HepG2 (cell line): Measurements from ENCODE around the gene NMNAT1. TPM values are rescaled to one million over a fixed set of nuclear protein-coding genes. Genes with fewer than 3 reads are reported as not detected.
"Not testable (repeated sequence)": the region's sequence is repeated elsewhere in the genome, so short reads cannot be mapped to it uniquely, and the experiment has no call there.

Experiments used
- ATAC-seq: fragments of 200-7000 bp; cut with Tn5 transposase; 3 replicates; pipeline ENCODE4 v1.9.1; 2020; ENCODE audit warnings: mild to moderate bottlenecking, moderate library complexity
- BruUV-seq: library from RNA; stranded (reverse); fragments of 400-500 nt; replicated peaks from 2 replicates; lab custom pipeline; 2021; lab: Mats Ljungman, UMichigan
- CTCF ChIA-PET: fragments of 300-600 bp; formaldehyde crosslinking; extraction: SDS; loops from one replicate; lab custom pipeline; 2021; ENCODE audit warnings: low total read pairs, inconsistent platforms, low intra/inter-chr PET ratio; lab: Yijun Ruan, JAX
- POLR2A ChIA-PET: fragments of 350-600 bp; sonication (Branson Sonifier 250); formaldehyde crosslinking; loops from one replicate; lab custom pipeline; 2020; ENCODE audit warnings: antibody characterized with exemption, inconsistent platforms; lab: Yijun Ruan, JAX
- DNase-seq: peaks from one replicate; pipeline ENCODE4 v3.0.0-alpha.2; 2015; ENCODE audit warnings: low spot score
- FAIRE-seq: peaks from 3 replicates; lab custom pipeline; 2011; peaks lifted over from hg19 to GRCh38; lab: Jason Lieb, UNC
- H2AFZ ChIP-seq: one replicate; pipeline ENCODE4 v1.6.1; 2011; ENCODE audit warnings: low read length, inconsistent platforms
- H3K27ac ChIP-seq: fragments of 300-600 bp; 3 replicates; pipeline ENCODE4 v1.8.0; 2011; ENCODE audit warnings: mixed run types, mild to moderate bottlenecking, mixed read lengths, low read length, inconsistent platforms; ENCODE audit not compliant: insufficient read depth; ENCODE audit errors: extremely low read length
- H3K27me3 ChIP-seq, 2 experiments: fragments of 200-600 bp in 1 of 2; 2 replicates in 1 of 2; 3 replicates in 1 of 2; pipeline versions ENCODE4 v1.6.0 to v1.8.0; 2011; ENCODE audit warnings: low read length in 2 of 2, mild to moderate bottlenecking in 2 of 2, moderate library complexity in 2 of 2, inconsistent platforms in 1 of 2; ENCODE audit not compliant: insufficient read depth in 2 of 2, control insufficient read depth in 1 of 2
- H3K36me3 ChIP-seq, 2 experiments: fragments of 200-600 bp in 1 of 2; replicated peaks in 1 of 2; 2 replicates in 1 of 2; 3 replicates in 1 of 2; pipeline versions ENCODE4 v1.5.1 to v1.8.0; 2011; ENCODE audit warnings: low read length in 2 of 2, inconsistent platforms in 1 of 2; ENCODE audit not compliant: insufficient read depth in 2 of 2, control insufficient read depth in 1 of 2
- H3K4me1 ChIP-seq: 2 replicates; pipeline ENCODE4 v1.5.1; 2012; ENCODE audit warnings: low read length, inconsistent platforms; ENCODE audit not compliant: insufficient read depth
- H3K4me2 ChIP-seq: 2 replicates; pipeline ENCODE4 v1.6.0; 2011; ENCODE audit warnings: low read depth, low read length, inconsistent platforms
- H3K4me3 ChIP-seq, 3 experiments: fragments of 200-600 bp in 1 of 3; sonication (generic), shearing (Covaris generic) in 1 of 3; replicated peaks in 1 of 3; 2 replicates each; pipeline ENCODE4 v1.5.1; 2011 to 2016; ENCODE audit warnings: low read length in 3 of 3, inconsistent platforms in 2 of 3, low read depth in 2 of 3, mild to moderate bottlenecking in 2 of 3, control low read depth in 1 of 3, mixed read lengths in 1 of 3; ENCODE audit not compliant: insufficient read depth in 1 of 3
- H3K79me2 ChIP-seq: one replicate; pipeline ENCODE4 v1.6.1; 2011; ENCODE audit warnings: low read length, inconsistent platforms; ENCODE audit not compliant: insufficient read depth
- H3K9ac ChIP-seq: 2 replicates; pipeline ENCODE4 v1.6.0; 2011; ENCODE audit warnings: mild to moderate bottlenecking, low read depth, low read length, inconsistent platforms; ENCODE audit not compliant: insufficient read depth
- H3K9me3 ChIP-seq: 2 replicates; pipeline ENCODE4 v1.5.1; 2012; ENCODE audit warnings: mild to moderate bottlenecking, low read length
- H4K20me1 ChIP-seq: 2 replicates; pipeline ENCODE4 v1.6.0; 2011; ENCODE audit warnings: inconsistent platforms, mild to moderate bottlenecking, low read length, moderate library complexity; ENCODE audit not compliant: insufficient read depth
- BCL6 ChIP-seq: IDR thresholded peaks from 2 replicates; pipeline ENCODE4 v1.6.1; 2016; ENCODE audit warnings: missing genetic modification reagents, missing compliant biosample characterization
- CEBPB ChIP-seq: IDR thresholded peaks from 2 replicates; pipeline ENCODE4 v1.6.1; 2011; ENCODE audit warnings: low read depth, low read length, improper control_type of control experiment, borderline replicate concordance
- MED1 ChIP-seq: sonication (generic); formaldehyde crosslinking; IDR thresholded peaks from 2 replicates; pipeline ENCODE4 v1.4.0; 2020; ENCODE audit warnings: missing genetic modification reagents
- PAXIP1 ChIP-seq: sonication (generic); formaldehyde crosslinking; conservative IDR thresholded peaks from 2 replicates; pipeline ENCODE4 v1.4.0; 2020; ENCODE audit warnings: mild to moderate bottlenecking, missing genetic modification reagents, moderate library complexity
- PHB2 ChIP-seq: fragments of 450-650 bp; IDR thresholded peaks from 2 replicates; pipeline ENCODE4 v1.6.1; 2018; ENCODE audit not compliant: partially characterized antibody
- TBL1XR1 ChIP-seq: fragments of 150-350 bp; IDR thresholded peaks from 2 replicates; pipeline ENCODE4 v1.6.1; 2014; ENCODE audit warnings: borderline replicate concordance, low read length; ENCODE audit not compliant: partially characterized antibody
- ZNF333 ChIP-seq: sonication (generic); formaldehyde crosslinking; IDR thresholded peaks from 2 replicates; pipeline ENCODE4 v1.4.0; 2020; ENCODE audit warnings: mild to moderate bottlenecking, missing genetic modification reagents, borderline replicate concordance
- ZNF740 ChIP-seq: sonication (generic); formaldehyde crosslinking; IDR thresholded peaks from 2 replicates; pipeline ENCODE4 v1.4.0; 2020; ENCODE audit warnings: missing genetic modification reagents
- WGBS: methylation state at CpG from one replicate; pipeline ENCODE4 v1.1.6; 2017; ENCODE audit warnings: low lambda C conversion rate; 5-methylcytosine and 5-hydroxymethylcytosine counted together
- in situ Hi-C: cut with HindIII; loops from 2 replicates; pipeline ENCODE4 v1.10.0; 2017; ENCODE audit warnings: low pct_unique_long_range_greater_than_20kb; ENCODE audit not compliant: extremely low pct_ligation_motif_present
- intact Hi-C: fragments of 100-400 bp; cut with micrococcal nuclease; formaldehyde crosslinking; loops from one replicate; pipeline ENCODE4 v1.10.0; 2022; ENCODE audit not compliant: unreplicated experiment
- polyA plus RNA-seq, 8 experiments: library from polyadenylated mRNA; depleted of rRNA in 3 of 8; stranded (reverse) in 7 of 8; unstranded in 1 of 8; fragments of >200 nt; fragmentation: Illumina TruSeq in 4 of 8; extraction: Trizol in 4 of 8; gene quantifications; 2 replicates each; pipeline versions ENCODE4 v1.2.1 to v1.2.3, GENCODE V29; 2011 to 2016; ENCODE audit warnings: low read depth in 4 of 8, missing spikeins in 1 of 8, mixed read lengths in 1 of 8; ENCODE audit not compliant: insufficient read depth in 1 of 8
- total RNA-seq, 5 experiments: library from RNA; depleted of rRNA; stranded (reverse); fragments of >200 nt; fragmentation: Illumina TruSeq; extraction: Trizol; gene quantifications; 2 replicates each; pipeline ENCODE4 v1.2.3, GENCODE V29; 2016; ENCODE audit warnings: low read depth in 1 of 5

NMNAT1 gene
- total and polyA plus RNA-seq, 2 of the 13 experiments (the other 11 are each of a cell fraction or from before 2014, with no cell fraction given), result 5.6 to 12.2 TPM

DNA sequence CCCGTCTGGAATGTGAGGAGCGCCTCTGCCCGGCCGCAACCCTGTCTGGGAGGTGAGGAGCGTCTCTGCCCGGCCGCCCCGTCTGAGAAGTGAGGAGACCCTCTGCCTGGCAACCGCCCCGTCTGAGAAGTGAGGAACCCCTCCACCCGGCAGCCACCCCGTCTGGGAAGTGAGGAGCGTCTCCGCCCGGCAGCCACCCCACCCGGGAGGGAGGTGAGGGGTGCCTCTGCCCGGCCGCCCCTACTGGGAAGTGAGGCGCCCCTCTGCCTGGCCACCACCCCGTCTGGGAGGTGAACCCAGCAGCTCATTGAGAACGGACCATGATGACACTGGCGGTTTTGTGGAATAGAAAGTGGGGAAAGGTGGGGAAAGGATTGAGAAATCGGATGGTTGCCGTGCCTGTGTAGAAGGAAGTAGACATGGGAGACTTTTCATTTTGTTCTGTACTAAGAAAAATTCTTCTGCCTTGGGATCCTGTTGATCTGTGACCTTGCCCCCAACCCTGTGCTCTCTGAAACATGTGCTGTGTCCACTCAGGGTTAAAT lies 85.8 kb downstream of the NMNAT1 start:
- CTCF ChIA-PET, H4K20me1 ChIP-seq, ATAC-seq, H2AFZ ChIP-seq, H3K4me1 ChIP-seq, DNase-seq, FAIRE-seq, H3K36me3 ChIP-seq, H3K27ac ChIP-seq, H3K9ac ChIP-seq, H3K4me3 ChIP-seq, H3K79me2 ChIP-seq, POLR2A ChIA-PET, H3K27me3 ChIP-seq, intact Hi-C loops, BruUV-seq, in situ Hi-C loops, H3K9me3 ChIP-seq: not testable (repeated sequence)
- WGBS, result 34% methylated on average over 13 of the region's 24 CpGs
- H3K4me2 ChIP-seq, result peak overlapping the region; percentile 53
- peak; percentile 4; the same call in 1 of the 2 replicates for TF ChIP-seq CEBPB

DNA sequence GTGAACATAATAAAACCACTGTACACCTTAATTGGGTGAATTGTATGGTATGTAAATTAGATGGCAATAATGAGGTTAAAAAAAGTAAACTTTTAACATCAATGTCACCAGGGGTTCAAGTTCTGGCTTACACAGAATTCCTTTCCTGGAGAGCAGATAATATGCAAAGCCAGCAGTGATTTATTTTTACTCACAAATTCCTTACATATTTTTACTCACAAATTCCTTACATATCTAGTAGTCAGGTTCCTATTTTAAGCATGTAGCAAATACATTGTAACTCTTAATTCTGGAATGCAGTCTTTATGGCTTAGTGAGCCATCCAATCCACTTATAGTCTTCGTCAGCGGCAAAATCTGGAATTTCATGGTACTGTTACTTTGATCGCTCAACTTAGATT lies 88.2 kb downstream of the NMNAT1 start:
- Histone ChIP-seq H3K79me2 (peaks cover 23% of the 10 kb centered on the region), H3K4me2 (no peak overlapping the region), H3K4me3 (no peak overlapping the region), H3K27ac (no peak overlapping the region), H3K27me3 (no peaks in the 10 kb centered on the region; a peak in 1 of 5 replicates), H3K36me3 (no peaks in the 10 kb centered on the region)
- no TSS peak for BruUV-seq
- 97% methylated on average over 3 of the region's 3 CpGs for WGBS
- intact Hi-C loops (no loop called here), in situ Hi-C loops (loop anchor here (5.0 to 10.0 kb wide), 2 partner anchors 89 to 157 kb away; partner anchors contain the start of genes LZIC and NMNAT1)
- CTCF ChIA-PET, result interaction anchor here (2.7 kb wide), 1 partner anchor 156 kb away, joined by 16 read pairs; no protein-coding TSS in a partner anchor
- FAIRE-seq, result no peak
- no peak for TF ChIP-seq PAXIP1 (CRISPR knock-in tag)
- TF ChIP-seq BCL6 (CRISPR knock-in tag), result peak; percentile 80
- no peak for TF ChIP-seq TBL1XR1
- TF ChIP-seq MED1 (CRISPR knock-in tag), result no peak
- TF ChIP-seq PHB2, result no peak
- TF ChIP-seq ZNF740 (CRISPR knock-in tag), result no peak
- no peak for TF ChIP-seq ZNF333 (CRISPR knock-in tag)
- TF ChIP-seq, all 625 proteins: peak for 1
- DNase-seq (no peak), ATAC-seq (no peak)
- no peak overlapping the region for H3K9ac ChIP-seq
- POLR2A ChIA-PET, result no interaction called here
- no peak overlapping the region for H2AFZ ChIP-seq
- peaks cover 11% of the 10 kb centered on the region for H3K4me1 ChIP-seq
- no peaks in the 10 kb centered on the region for H3K9me3 ChIP-seq
- H4K20me1 ChIP-seq, result no peaks in the 10 kb centered on the region
